Ovary (tissue), 9 donors: ENCODE data around the gene PCDHGA5. TPM values are rescaled to one million over a fixed set of nuclear protein-coding genes. Genes with fewer than 3 reads are reported as not detected.
A peak's percentile ranks its signal among the peaks of the same experiment; 100 is the strongest.
"Not testable (repeated sequence)": the region's sequence is repeated elsewhere in the genome, so short reads cannot be mapped to it uniquely, and the experiment has no call there.

Experiments
- DNase-seq, 5 donors: peaks; one replicate each; pipeline ENCODE4 v3.0.0-alpha.2; 2019 to 2020
- H3K27ac ChIP-seq, 2 donors: fragments of 200-600 bp; one replicate each; pipeline versions ENCODE4 v1.5.1 to v1.8.0; 2019 to 2022
- H3K27me3 ChIP-seq: fragments of 200-600 bp; one replicate; pipeline ENCODE4 v1.8.0; 2022
- H3K36me3 ChIP-seq: fragments of 200-600 bp; sonication (generic); one replicate; pipeline ENCODE4 v1.5.1; 2019
- H3K4me1 ChIP-seq: one replicate; pipeline ENCODE4 v1.8.1; 2013; ENCODE audit warnings: mild to moderate bottlenecking, moderate library complexity; ENCODE audit not compliant: insufficient read depth
- H3K4me3 ChIP-seq: fragments of 200-600 bp; sonication (generic); one replicate; pipeline ENCODE4 v1.5.1; 2017
- H3K9me3 ChIP-seq, 2 donors: fragments of 200-600 bp in 1 of 2; sonication (generic) in 1 of 2; one replicate each; pipeline versions ENCODE4 v1.5.1 to v1.8.1; 2013 to 2019; ENCODE audit warnings: mild to moderate bottlenecking in 1 of 2, moderate library complexity in 1 of 2
- CTCF ChIP-seq, 3 donors: fragments of 450-650 bp in 2 of 3; fragments of 200-600 bp in 1 of 3; IDR thresholded peaks; one replicate each; pipeline versions ENCODE4 v1.5.1 to v1.8.0; 2016 to 2022; ENCODE audit warnings: antibody characterized with exemption in 3 of 3, mild to moderate bottlenecking in 1 of 3
- EP300 ChIP-seq: sonication (generic); formaldehyde crosslinking; IDR thresholded peaks from one replicate; pipeline ENCODE4 v1.6.1; 2017; ENCODE audit warnings: antibody characterized with exemption
- POLR2A ChIP-seq: fragments of 450-650 bp; IDR thresholded peaks from one replicate; pipeline ENCODE4 v1.6.1; 2017; ENCODE audit warnings: antibody characterized with exemption, mild to moderate bottlenecking, moderate library complexity
- WGBS, 3 donors: extraction: QIAGEN DNeasy Blood & Tissue Kit in 1 of 3; methylation state at CpG; one replicate each; pipeline versions ENCODE4 v1.1.5 to v1.1.7; 2013 to 2017; 5-methylcytosine and 5-hydroxymethylcytosine counted together
- intact Hi-C, 4 donors: fragments of 100-400 bp; cut with DNase I; formaldehyde crosslinking; loops; one replicate each; pipeline versions ENCODE4 v1.11.0 to v1.15.1; 2022 to 2023
- polyA plus RNA-seq, 2 donors: library from polyadenylated mRNA; stranded (reverse); fragments of 200-250 nt in 1 of 2; fragments of 350-450 nt in 1 of 2; fragmentation: Illumina TruSeq in 1 of 2; extraction: RNeasy Lipid Tissue Mini Kit (QIAGEN cat#74804) in 1 of 2; gene quantifications; one replicate each; pipeline ENCODE4 v1.2.3, GENCODE V29; 2013 to 2014
- total RNA-seq, 7 donors: library from RNA; depleted of rRNA in 2 of 7; stranded (reverse); fragments of >200 nt in 2 of 7; fragmentation: NEBNext Ultra II Directional in 3 of 7; extraction: Animal tissue kit (Norgen Biotek cat#: 25700) in 3 of 7; gene quantifications; one replicate each; pipeline versions ENCODE4 v1.1.0 to v1.2.4, GENCODE V29; 2016 to 2023
- donor health status: DM: no; HTN: no; CAD: no; lungs with moderate emphysema.
- donor health status: DM: no; HTN: no; CAD: no.
- donor health status: Bipolar disorder and iron deficiency.
- donor health status: DM: yes; HTN: yes; CAD: no.
- donor health status: DM: no; HTN: no; CAD: no.
- donor health status: DM: yes; HTN: yes; CAD: no.

Gene PCDHGA5
- total and polyA plus RNA-seq, 9 donors: 1.7 to 9.5 (median 4.5) TPM

- TF ChIP-seq EP300 (no peak), POLR2A (no peak), CTCF (IDR thresholded peaks at IDR 0.05) (no peak)
- 18 to 27% (median 19%) methylated on average over 63 to 64 of the region's 64 CpGs for WGBS, 3 donors
- no peak for DNase-seq
- peaks cover 4% of the 10 kb centered on the region for H3K36me3 ChIP-seq
- H3K27me3 ChIP-seq: no peaks in the 10 kb centered on the region
- H3K4me1 ChIP-seq: peaks cover 2% of the 10 kb centered on the region
- intact Hi-C loops: loop anchor here in 1 of 4 donors (10.0 kb wide), 2 partner anchors 115 to 145 kb away; no protein-coding TSS in a partner anchor
- no peak overlapping the region for H3K27ac ChIP-seq
- H3K4me3 ChIP-seq: no peak overlapping the region
- H3K9me3 ChIP-seq: peaks cover 14 to 55% of the 10 kb centered on the region in 2 donors
These were observed 45.8 kb downstream of the PCDHGA5 start for GRCh38 chr5:141409598-141410306.

- WGBS, 3 donors: 52 to 72% (median 58%) methylated on average over 3 of the region's 3 CpGs
- TF ChIP-seq POLR2A: no peak
- no peak for TF ChIP-seq EP300
- TF ChIP-seq CTCF (IDR thresholded peaks at IDR 0.05): no peak
- Histone ChIP-seq H3K4me3 (no peak overlapping the region), H3K27me3 (no peaks in the 10 kb centered on the region), H3K27ac (no peak overlapping the region), H3K9me3 (peaks cover 14 to 53% of the 10 kb centered on the region in 2 donors), H3K36me3 (peaks cover 4% of the 10 kb centered on the region), H3K4me1 (peaks cover 2% of the 10 kb centered on the region)
- intact Hi-C loops: loop anchor here in 1 of 4 donors (10.0 kb wide), 1 partner anchor 113 kb away; no protein-coding TSS in a partner anchor
- DNase-seq: no peak
These were observed 47.6 kb downstream of the PCDHGA5 start for GRCh38 chr5:141411575-141411974.

GRCh38 chr5:141412854-141413539 lies 49.0 kb downstream of the PCDHGA5 start, which contains the start of gene PCDHGA10:
PCDHGA10 (plus strand) TSS chr5:141412987; CDS start chr5:141413176, 189 bp downstream.
- DNase-seq: peak in 1 of 5 donors; percentile 14
- Histone ChIP-seq H3K9me3 (peaks cover 14 to 53% of the 10 kb centered on the region in 2 donors), H3K36me3 (peaks cover 4% of the 10 kb centered on the region), H3K4me3 (peak within 1 kb of the TSS; percentile 16), H3K4me1 (peaks cover 2% of the 10 kb centered on the region), H3K27me3 (no peaks in the 10 kb centered on the region), H3K27ac (no peak within 1 kb of the TSS)
- intact Hi-C loops: loop anchor here in 1 of 4 donors (10.0 kb wide), 1 partner anchor 112 kb away; no protein-coding TSS in a partner anchor
- TF ChIP-seq CTCF (IDR thresholded peaks at IDR 0.05) (no peak), POLR2A (no peak), EP300 (no peak)
- WGBS, 3 donors: 14 to 21% (median 15%) methylated on average over 31 of the region's 31 CpGs

- Histone ChIP-seq H3K27me3 (no peaks in the 10 kb centered on the region), H3K27ac (no peak overlapping the region), H3K9me3 (peaks cover 14 to 56% of the 10 kb centered on the region in 2 donors), H3K4me1 (peaks cover 2% of the 10 kb centered on the region), H3K4me3 (peak overlapping the region; percentile 16), H3K36me3 (peaks cover 4% of the 10 kb centered on the region)
- no peak for TF ChIP-seq POLR2A
- no peak for TF ChIP-seq EP300
- no peak for TF ChIP-seq CTCF (IDR thresholded peaks at IDR 0.05)
- DNase-seq: peak in 1 of 5 donors; percentile 12
- intact Hi-C loops: loop anchor here in 1 of 4 donors (10.0 kb wide), 1 partner anchor 111 kb away; no protein-coding TSS in a partner anchor
- WGBS, 3 donors: 15 to 20% (median 16%) methylated on average over 25 of the region's 25 CpGs
These were observed 49.6 kb downstream of the PCDHGA5 start for GRCh38 chr5:141413540-141414069.

GRCh38 chr5:141414548-141415274 lies 50.7 kb downstream of the PCDHGA5 start:
- not testable (repeated sequence) for DNase-seq, H3K4me3 ChIP-seq, H3K27ac ChIP-seq, H3K4me1 ChIP-seq, H3K27me3 ChIP-seq, H3K36me3 ChIP-seq
- peaks cover 16 to 56% of the 10 kb centered on the region in 2 donors for H3K9me3 ChIP-seq
- intact Hi-C loops: loop anchor here in 2 of 4 donors (5.0 to 10.0 kb wide), 2 partner anchors 110 to 143 kb away; no protein-coding TSS in a partner anchor
- WGBS, 3 donors: 22 to 37% (median 23%) methylated on average over 36 to 46 of the region's 46 CpGs

GRCh38 chr5:141415275-141415618 lies 51.3 kb downstream of the PCDHGA5 start:
- peaks cover 12 to 54% of the 10 kb centered on the region in 2 donors for H3K9me3 ChIP-seq
- not testable (repeated sequence) for H3K4me1 ChIP-seq, H3K27ac ChIP-seq, H3K4me3 ChIP-seq, H3K27me3 ChIP-seq, H3K36me3 ChIP-seq, DNase-seq
- intact Hi-C loops: loop anchor here in 2 of 4 donors (5.0 to 10.0 kb wide), 2 partner anchors 110 to 142 kb away; no protein-coding TSS in a partner anchor
- 20 to 27% (median 23%) methylated on average over 16 to 24 of the region's 24 CpGs for WGBS, 3 donors
